Activated naive CD4-positive, alpha-beta T cell treated with anti-CD3 and anti-CD28 coated beads, Interleukin-2, amount 10 ng/mL, durations not matched to agents 7 days and 5 days (primary cell): Measurements from ENCODE around the gene RCAN3.

Experiments
- CTCF ChIA-PET: fragments of 350-600 bp; sonication (Branson Sonifier 250); formaldehyde crosslinking; loops from one replicate; lab custom pipeline; 2021; ENCODE audit warnings: antibody characterized with exemption; lab: Charles Lee
- DNase-seq: peaks from one replicate; pipeline ENCODE4 v3.0.0-alpha.2; 2020
- H3K27ac Mint-ChIP-seq: one replicate; pipeline ENCODE4 v1.8.0; 2021; ENCODE audit warnings: mild to moderate bottlenecking, moderate library complexity, mixed read lengths
- H3K27me3 Mint-ChIP-seq: one replicate; pipeline ENCODE4 v1.8.0; 2021; ENCODE audit warnings: mild to moderate bottlenecking, mixed read lengths
- H3K36me3 Mint-ChIP-seq: one replicate; pipeline ENCODE4 v1.8.0; 2021; ENCODE audit warnings: mixed read lengths
- H3K4me1 Mint-ChIP-seq: one replicate; pipeline ENCODE4 v1.8.0; 2021; ENCODE audit warnings: mixed read lengths
- H3K4me3 Mint-ChIP-seq: one replicate; pipeline ENCODE4 v1.8.0; 2021; ENCODE audit warnings: mild to moderate bottlenecking, moderate library complexity, mixed read lengths
- H3K9me3 Mint-ChIP-seq: one replicate; pipeline ENCODE4 v1.8.0; 2021; ENCODE audit warnings: mixed read lengths

RCAN3 gene

DNA sequence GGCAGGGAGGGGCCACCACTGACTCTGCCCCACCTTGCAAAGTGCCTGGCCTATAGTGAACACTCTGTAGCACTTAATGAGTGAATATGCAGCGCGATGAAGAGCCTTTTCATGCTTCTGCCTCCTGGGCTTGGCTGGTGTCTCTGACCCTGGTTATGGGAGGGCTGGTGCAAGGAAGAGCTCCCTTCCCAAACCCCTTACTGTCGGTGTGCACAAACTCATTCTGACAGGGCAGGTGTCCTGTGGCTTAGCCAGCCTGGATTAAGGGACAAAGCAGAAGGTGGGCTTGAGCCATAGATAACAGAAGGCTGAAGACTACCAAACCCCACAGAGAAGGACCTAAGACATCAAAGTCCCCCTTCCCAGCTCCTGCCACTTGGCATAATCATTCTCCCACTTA is 51.3 kb downstream of the RCAN3 start:
- H3K4me1 Mint-ChIP-seq = peaks cover 22% of the 10 kb centered on the region
- no peaks in the 10 kb centered on the region for H3K36me3 Mint-ChIP-seq
- H3K4me3 Mint-ChIP-seq = no peak overlapping the region
- H3K27ac Mint-ChIP-seq = no peak overlapping the region
- CTCF ChIA-PET = no interaction called here
- no peaks in the 10 kb centered on the region for H3K9me3 Mint-ChIP-seq
- peaks cover 76% of the 10 kb centered on the region for H3K27me3 Mint-ChIP-seq
- no peak for DNase-seq

DNA sequence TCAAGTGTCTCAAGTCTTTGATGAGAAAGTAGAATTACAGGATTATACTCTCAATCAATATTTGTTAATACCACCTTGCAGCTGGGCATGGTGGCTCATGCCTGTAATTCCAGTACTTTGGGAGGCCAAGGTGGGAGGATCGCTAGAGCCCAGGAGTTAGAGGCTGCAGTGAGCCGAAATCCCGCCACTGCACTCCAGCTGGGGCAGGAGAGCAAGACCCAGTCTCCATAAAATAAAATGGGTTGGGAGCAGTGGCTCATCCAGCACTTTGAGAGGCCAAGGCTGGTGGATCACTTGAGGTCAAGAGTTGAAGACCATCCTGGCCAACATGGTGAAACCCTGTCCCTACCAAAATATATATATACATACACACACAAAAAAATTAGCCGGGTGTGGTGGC is 52.1 kb downstream of the RCAN3 start:
- Mint-ChIP-seq H3K4me1 (peaks cover 26% of the 10 kb centered on the region), H3K9me3 (no peaks in the 10 kb centered on the region), H3K36me3 (no peaks in the 10 kb centered on the region), H3K27me3 (peaks cover 74% of the 10 kb centered on the region), H3K4me3 (no peak overlapping the region), H3K27ac (no peak overlapping the region)
- DNase-seq = no peak
- CTCF ChIA-PET = interaction anchor here (1.0 to 1.2 kb wide), 3 partner anchors 22 to 138 kb away, joined by 3 read pairs; no protein-coding TSS in a partner anchor

DNA sequence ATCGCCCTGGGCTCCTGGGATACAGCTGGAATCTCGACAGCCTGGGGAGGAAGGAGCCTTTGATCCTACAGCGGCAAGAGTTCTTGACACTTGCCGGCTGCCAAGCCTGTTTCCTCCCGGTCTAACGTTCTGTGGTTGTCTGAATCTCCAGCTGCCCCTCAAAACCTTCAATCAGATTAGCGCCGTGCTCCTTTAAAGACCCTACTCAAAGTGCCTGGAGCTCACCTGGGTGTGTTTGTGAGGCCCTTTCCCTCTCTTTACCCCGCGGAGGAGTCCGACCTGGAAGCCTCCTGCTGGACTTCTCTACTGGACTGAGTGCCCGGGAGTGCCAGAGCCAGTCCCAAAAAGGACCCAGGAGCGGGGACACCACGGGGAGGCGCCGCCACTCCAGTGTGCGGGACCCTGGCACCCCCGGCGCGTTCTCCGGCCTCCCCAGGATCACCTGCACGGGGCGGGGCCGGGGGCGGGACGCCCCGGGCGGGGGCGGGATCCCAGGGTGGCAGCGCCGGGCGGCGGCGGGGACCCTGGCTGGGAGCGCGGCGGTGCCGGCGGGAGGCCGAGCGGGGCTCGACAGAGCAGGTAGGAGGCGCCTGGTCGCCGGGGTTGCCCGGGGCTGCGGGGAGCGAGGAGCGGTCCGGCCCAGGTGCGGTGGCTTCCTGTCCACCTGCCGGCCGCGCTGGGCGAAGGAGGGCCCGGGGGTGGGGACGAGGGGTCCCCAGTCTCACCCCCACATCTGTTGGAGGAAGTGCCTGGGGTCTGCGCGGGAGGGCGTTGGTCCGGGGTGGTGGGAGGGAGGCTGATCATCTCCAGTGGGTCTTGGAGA is 53.2 kb downstream of the RCAN3 start, which contains the start of gene NCMAP:
Gene NCMAP (plus strand): TSS at position 497 of the 823 bp plus-strand sequence. CDS start 39,344 bp downstream, outside the sequence.
- DNase-seq = peak; percentile 63
- Mint-ChIP-seq H3K36me3 (no peaks in the 10 kb centered on the region), H3K27me3 (peaks cover 77% of the 10 kb centered on the region), H3K4me1 (peaks cover 26% of the 10 kb centered on the region), H3K9me3 (no peaks in the 10 kb centered on the region), H3K4me3 (peak within 1 kb of the TSS; percentile 49), H3K27ac (no peak within 1 kb of the TSS)
- CTCF ChIA-PET = interaction anchor here (1.0 to 1.2 kb wide), 3 partner anchors 21 to 139 kb away, joined by 3 read pairs; no protein-coding TSS in a partner anchor

DNA sequence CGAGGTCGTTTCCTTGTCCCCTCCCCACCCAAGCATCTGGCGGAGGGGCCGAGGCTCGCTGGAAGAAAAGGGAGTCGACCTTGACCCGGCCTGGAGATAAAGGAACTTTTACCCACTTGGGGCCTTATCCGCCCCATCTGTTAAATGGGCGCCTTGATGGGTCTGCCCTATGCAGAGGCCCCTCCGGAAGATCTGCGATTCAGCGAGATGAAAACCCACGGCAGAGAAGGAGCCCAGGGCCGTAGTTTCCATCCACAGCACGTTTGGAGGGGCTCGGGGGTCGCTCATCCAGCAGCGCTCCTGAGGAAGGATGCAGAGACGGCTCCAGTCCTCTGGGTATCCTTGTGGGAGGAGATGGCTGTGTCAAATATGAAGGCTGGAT is 53.8 kb downstream of the RCAN3 start:
- Mint-ChIP-seq H3K27ac (no peak overlapping the region), H3K27me3 (peaks cover 79% of the 10 kb centered on the region), H3K4me3 (peak overlapping the region; percentile 49), H3K36me3 (no peaks in the 10 kb centered on the region), H3K9me3 (no peaks in the 10 kb centered on the region), H3K4me1 (peaks cover 26% of the 10 kb centered on the region)
- no peak for DNase-seq
- CTCF ChIA-PET = no interaction called here

DNA sequence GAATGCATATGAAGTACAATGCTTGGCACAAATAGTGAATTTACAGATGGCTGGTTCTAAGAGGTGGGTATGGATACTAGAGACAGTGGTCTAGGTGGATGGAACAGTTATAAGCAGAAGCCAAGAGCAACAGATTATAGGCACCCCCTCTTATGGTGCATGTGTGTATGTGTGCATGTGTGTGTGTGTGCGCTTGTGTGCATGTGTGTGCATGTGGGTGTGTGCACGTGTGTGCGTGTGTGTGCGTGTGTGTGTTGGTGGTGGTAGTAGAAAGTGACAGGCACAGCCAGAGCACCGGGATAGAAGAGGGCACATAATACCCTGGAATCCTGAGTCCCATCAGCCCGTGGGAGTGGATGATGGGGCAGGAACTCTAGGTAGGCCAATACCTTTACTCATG is 54.6 kb downstream of the RCAN3 start:
- no peaks in the 10 kb centered on the region for H3K9me3 Mint-ChIP-seq
- H3K4me3 Mint-ChIP-seq = no peak overlapping the region
- CTCF ChIA-PET = interaction anchor here (1.3 to 2.0 kb wide), 3 partner anchors 12 to 131 kb away, joined by 4 to 6 read pairs (median 5); no protein-coding TSS in a partner anchor
- H3K27ac Mint-ChIP-seq = no peak overlapping the region
- H3K27me3 Mint-ChIP-seq = peaks cover 87% of the 10 kb centered on the region
- peaks cover 26% of the 10 kb centered on the region for H3K4me1 Mint-ChIP-seq
- DNase-seq = no peak
- no peaks in the 10 kb centered on the region for H3K36me3 Mint-ChIP-seq

DNA sequence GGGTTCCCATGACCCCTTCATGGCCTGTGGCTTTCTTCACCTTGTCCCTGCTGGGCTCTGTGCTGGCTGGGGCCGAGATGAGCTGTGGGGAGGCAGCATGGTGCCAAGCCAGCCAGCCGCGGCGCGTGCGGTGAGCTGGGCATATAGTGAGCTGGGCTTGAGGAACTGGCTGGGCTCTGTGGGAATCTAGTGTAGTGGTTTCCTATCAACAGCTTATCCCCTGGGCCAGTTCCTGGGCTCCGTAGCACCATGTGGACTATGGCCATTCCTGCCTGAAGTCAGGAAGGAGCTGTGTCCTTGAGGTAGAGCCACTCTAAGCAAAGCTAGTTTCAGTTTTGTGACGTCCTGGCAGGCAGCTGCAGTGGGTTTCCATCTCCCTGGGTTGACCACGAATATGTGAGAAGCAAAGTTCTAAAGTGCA is 55.1 kb downstream of the RCAN3 start:
- no peak for DNase-seq
- Mint-ChIP-seq H3K36me3 (no peaks in the 10 kb centered on the region), H3K4me1 (peaks cover 26% of the 10 kb centered on the region), H3K4me3 (no peak overlapping the region), H3K27me3 (peaks cover 88% of the 10 kb centered on the region), H3K27ac (no peak overlapping the region), H3K9me3 (no peaks in the 10 kb centered on the region)
- CTCF ChIA-PET = interaction anchor here (0.6 to 2.0 kb wide), 4 partner anchors 13 to 131 kb away, joined by 3 to 6 read pairs (median 4); no protein-coding TSS in a partner anchor

DNA sequence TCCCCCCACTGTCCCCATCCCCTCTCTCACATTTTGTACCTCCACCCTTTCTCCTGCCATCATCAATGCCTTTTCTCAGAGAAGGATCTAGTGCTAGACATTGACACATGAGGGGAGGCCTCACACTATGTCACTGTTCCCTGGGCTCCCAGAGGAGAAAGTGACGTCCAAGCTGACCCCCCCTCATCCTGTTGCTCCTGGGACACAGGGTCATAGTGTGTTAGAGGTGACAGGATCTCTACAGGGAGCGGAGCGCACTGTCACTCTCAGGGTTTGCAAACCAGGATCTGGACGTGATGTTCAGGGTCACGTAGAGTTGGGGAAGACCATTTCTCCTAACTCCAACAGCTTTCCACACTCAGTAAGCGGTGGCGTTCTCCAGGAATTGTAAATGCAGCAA is 55.8 kb downstream of the RCAN3 start:
- no peak for DNase-seq
- Mint-ChIP-seq H3K27me3 (peaks cover 87% of the 10 kb centered on the region), H3K9me3 (no peaks in the 10 kb centered on the region), H3K27ac (no peak overlapping the region), H3K4me3 (no peak overlapping the region), H3K4me1 (peaks cover 26% of the 10 kb centered on the region), H3K36me3 (no peaks in the 10 kb centered on the region)
- CTCF ChIA-PET = interaction anchor here (0.6 to 2.0 kb wide), 4 partner anchors 13 to 130 kb away, joined by 3 to 6 read pairs (median 4); no protein-coding TSS in a partner anchor

DNA sequence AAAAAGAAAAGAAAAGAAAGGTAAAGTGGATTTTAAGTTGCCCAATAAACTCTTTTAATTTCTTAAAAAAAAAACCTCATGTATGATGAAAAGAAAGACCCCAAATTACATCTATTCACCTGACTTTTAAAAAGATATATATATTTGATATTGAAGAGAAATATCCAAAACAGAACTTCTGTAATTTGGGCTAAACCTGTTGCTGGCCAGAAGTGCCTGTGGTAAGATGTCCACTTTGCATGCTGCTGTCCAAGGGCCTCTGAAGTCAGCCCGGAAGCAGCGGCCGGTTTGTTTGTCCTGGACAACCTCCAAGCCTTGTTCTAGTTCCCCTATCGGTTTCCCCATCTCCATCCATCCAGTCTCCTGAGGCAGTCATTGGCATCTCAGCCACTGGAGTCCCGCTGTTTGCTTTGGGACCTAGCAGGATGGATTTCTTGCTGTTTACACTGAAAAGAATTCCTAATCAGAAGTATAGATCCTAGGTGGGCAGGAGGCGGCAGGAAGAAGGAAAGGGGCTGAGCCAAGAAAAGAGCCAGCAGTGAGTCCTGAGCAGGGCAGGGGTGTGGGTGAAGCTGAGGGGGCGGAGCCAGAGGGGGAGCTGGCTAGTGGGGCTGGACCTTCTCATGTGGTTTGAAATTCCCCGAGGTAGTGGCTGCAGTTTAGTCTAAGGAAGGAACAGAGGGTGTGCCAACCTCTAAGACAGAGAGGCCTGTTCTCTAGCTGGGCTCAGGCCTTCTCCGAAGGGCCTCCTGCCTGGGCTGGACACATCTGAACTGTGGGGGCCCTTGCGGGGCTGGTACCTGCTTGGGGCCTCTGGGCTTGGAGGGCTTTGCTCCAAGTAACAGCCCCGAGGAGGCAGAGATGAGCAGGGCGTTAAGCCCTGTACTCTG is 56.5 kb downstream of the RCAN3 start:
- peaks cover 26% of the 10 kb centered on the region for H3K4me1 Mint-ChIP-seq
- peaks cover 88% of the 10 kb centered on the region for H3K27me3 Mint-ChIP-seq
- no peak overlapping the region for H3K4me3 Mint-ChIP-seq
- DNase-seq = no peak
- CTCF ChIA-PET = interaction anchor here (2.0 kb wide), 1 partner anchor 28 kb away, joined by 4 read pairs; no protein-coding TSS in a partner anchor
- no peaks in the 10 kb centered on the region for H3K9me3 Mint-ChIP-seq
- no peaks in the 10 kb centered on the region for H3K36me3 Mint-ChIP-seq
- H3K27ac Mint-ChIP-seq = no peak overlapping the region

DNA sequence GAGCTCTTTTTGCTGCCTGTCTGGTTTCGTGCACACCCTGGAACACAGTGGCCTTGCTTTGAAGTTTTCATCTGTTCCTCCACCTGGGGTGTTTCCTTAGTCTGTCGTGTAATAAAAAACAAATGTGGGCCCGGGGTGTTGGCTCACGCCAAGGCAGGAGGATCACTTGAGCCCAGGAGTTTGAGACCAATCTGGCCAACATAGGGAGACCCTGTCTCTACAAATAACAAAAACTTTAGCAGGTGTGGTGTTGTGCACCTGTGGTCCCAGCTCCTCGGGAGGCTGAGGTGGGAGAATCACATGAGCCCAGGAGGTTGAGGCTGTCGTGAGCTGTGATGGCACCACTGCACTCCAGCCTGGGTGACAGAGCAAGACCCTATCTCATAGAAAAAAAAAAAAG is 57.7 kb downstream of the RCAN3 start:
- Mint-ChIP-seq H3K27ac (no peak overlapping the region), H3K9me3 (no peaks in the 10 kb centered on the region), H3K27me3 (peaks cover 79% of the 10 kb centered on the region)

DNA sequence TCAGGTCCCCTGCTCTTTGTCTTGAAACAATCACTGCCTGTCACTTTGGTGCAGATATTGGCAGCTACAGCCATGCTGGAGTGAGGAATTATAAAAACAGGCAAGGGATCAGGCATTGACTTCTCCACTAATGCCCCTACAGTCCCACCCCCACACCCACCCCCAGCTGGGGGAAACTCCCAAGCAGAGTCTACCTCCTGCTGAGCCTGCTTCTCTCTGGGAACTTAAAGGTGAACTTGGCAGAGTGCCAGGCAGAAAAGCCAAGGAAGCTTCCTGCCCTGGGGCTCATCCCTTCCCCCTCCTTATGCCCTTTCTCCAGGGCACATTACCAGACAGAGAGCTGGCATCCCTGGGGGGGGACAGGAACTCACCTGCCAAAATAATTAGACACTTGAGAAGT is 60.0 kb downstream of the RCAN3 start:
- DNase-seq = no peak
- no peak overlapping the region for H3K4me3 Mint-ChIP-seq
- H3K4me1 Mint-ChIP-seq = peaks cover 10% of the 10 kb centered on the region
- no peaks in the 10 kb centered on the region for H3K9me3 Mint-ChIP-seq
- H3K27me3 Mint-ChIP-seq = peaks cover 65% of the 10 kb centered on the region
- CTCF ChIA-PET = interaction anchor here (0.7 to 1.9 kb wide), 2 partner anchors 24 to 499 kb away, joined by 3 to 6 read pairs; no protein-coding TSS in a partner anchor
- no peaks in the 10 kb centered on the region for H3K36me3 Mint-ChIP-seq
- H3K27ac Mint-ChIP-seq = no peak overlapping the region

More for the DNA sequence above, 57.7 kb downstream of the RCAN3 start:
- Mint-ChIP-seq H3K4me3 (no peak overlapping the region), H3K36me3 (no peaks in the 10 kb centered on the region), H3K4me1 (peaks cover 23% of the 10 kb centered on the region)
- no peak for DNase-seq
- CTCF ChIA-PET = no interaction called here

DNA sequence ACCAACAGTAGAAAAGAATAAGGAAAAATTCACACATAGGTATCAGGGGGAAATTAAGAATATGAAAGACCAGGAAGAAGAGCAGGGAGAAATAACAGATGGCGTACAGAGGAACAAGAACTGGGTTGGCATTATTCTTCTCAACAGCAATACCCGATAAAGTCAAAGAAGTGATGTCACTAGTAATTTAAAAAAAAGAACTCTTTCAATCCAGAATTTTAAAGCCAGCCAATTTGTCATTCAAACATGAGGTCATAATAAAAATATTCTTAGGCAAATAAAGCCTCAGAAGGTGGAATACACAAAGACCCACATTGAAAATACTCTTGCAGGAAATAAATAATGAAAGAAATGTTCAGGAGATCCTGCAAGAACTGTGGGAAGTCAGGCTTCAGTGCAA is 62.1 kb downstream of the RCAN3 start:
- Mint-ChIP-seq H3K27ac (no peak overlapping the region), H3K4me3 (no peak overlapping the region), H3K4me1 (no peaks in the 10 kb centered on the region), H3K36me3 (no peaks in the 10 kb centered on the region), H3K27me3 (peaks cover 47% of the 10 kb centered on the region), H3K9me3 (no peaks in the 10 kb centered on the region)
- CTCF ChIA-PET = interaction anchor here (0.7 to 1.7 kb wide), 3 partner anchors 18 to 785 kb away, joined by 3 to 8 read pairs (median 3); no protein-coding TSS in a partner anchor
- DNase-seq = no peak

DNA sequence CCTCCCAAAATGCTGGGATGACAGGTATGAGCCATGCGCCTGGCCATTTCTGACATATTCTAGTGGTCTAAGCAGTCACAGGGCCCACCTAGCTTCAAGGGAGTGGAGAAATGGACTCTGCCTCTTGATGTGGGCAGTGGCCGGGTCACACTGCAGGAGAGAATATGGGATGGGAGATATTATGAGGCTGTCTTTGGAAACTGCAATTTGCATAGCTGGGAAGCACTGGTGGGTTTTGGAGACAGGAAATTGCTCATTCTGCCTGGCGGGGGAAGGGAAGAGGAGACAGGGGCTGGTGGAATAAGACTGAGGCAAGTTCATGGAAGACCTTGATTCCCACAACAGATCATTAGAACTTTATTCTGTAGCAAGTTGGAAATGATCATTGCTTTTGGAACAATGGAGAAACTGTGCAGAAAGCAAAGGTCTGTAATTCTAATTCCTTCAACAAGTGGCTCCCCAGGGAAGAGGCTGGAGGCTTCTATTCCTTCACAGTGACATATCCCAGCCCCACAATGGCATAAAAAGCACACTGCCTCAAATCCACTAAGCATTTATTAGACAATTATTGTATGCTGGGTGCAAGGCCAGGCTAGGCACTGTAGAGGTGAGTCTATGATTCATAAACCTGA is 63.7 kb downstream of the RCAN3 start:
- H3K27ac Mint-ChIP-seq = no peak overlapping the region
- no peak for DNase-seq
- H3K9me3 Mint-ChIP-seq = no peaks in the 10 kb centered on the region
- H3K36me3 Mint-ChIP-seq = no peaks in the 10 kb centered on the region
- H3K4me3 Mint-ChIP-seq = no peak overlapping the region
- CTCF ChIA-PET = no interaction called here
- H3K4me1 Mint-ChIP-seq = no peaks in the 10 kb centered on the region
- H3K27me3 Mint-ChIP-seq = peaks cover 47% of the 10 kb centered on the region

DNA sequence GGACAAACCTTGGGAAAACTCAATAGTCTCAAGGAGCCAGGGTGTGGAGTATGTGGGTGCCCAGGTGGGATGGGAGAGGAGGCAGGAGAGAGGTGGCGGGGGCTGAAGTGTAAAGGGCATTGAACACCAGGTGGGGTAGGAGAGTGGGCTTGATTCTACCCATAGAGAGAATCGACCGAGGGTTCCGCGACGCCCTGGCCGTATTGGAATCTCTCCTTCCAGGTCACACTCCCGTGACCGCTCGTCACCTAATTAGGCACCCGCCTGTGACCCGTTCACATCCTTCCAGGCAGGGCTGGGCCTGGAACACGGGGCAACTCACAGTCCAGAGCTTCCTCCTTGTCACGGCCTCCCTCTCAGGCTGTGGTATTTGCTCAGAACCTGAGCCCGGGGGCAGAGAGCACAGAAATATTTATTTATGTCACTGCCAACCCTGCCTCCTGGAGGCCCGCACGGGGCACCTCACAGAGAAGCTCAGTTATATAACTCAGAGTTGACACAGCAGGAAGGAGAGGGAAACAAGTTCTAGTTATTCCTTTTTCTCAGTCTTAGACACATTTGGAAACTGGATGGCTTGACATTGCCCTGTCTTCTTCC is 65.3 kb downstream of the RCAN3 start:
- peaks cover 5% of the 10 kb centered on the region for H3K4me1 Mint-ChIP-seq
- no peak for DNase-seq
- H3K27me3 Mint-ChIP-seq = peaks cover 32% of the 10 kb centered on the region
- H3K36me3 Mint-ChIP-seq = no peaks in the 10 kb centered on the region
- H3K4me3 Mint-ChIP-seq = no peak overlapping the region
- CTCF ChIA-PET = no interaction called here
- no peak overlapping the region for H3K27ac Mint-ChIP-seq
- H3K9me3 Mint-ChIP-seq = no peaks in the 10 kb centered on the region
